HepG2 (cell line): Measurements from ENCODE around the gene ANKIB1.

ENCODE experiments used
- FOXC1 ChIP-seq: sonication (generic); formaldehyde crosslinking; IDR thresholded peaks from 2 replicates; pipeline ENCODE4 v1.8.0; 2022; ENCODE audit warnings: mild to moderate bottlenecking, missing genetic modification reagents, borderline replicate concordance
- RAD21 ChIP-seq: fragments of 450-650 bp; formaldehyde crosslinking; IDR thresholded peaks from 2 replicates; pipeline ENCODE4 v1.5.0; 2020; ENCODE audit warnings: mild to moderate bottlenecking
- ZNF121 ChIP-seq: sonication (generic); formaldehyde crosslinking; IDR thresholded peaks from 2 replicates; pipeline ENCODE4 v1.5.0; 2020; ENCODE audit warnings: mild to moderate bottlenecking, missing genetic modification reagents

DNA sequence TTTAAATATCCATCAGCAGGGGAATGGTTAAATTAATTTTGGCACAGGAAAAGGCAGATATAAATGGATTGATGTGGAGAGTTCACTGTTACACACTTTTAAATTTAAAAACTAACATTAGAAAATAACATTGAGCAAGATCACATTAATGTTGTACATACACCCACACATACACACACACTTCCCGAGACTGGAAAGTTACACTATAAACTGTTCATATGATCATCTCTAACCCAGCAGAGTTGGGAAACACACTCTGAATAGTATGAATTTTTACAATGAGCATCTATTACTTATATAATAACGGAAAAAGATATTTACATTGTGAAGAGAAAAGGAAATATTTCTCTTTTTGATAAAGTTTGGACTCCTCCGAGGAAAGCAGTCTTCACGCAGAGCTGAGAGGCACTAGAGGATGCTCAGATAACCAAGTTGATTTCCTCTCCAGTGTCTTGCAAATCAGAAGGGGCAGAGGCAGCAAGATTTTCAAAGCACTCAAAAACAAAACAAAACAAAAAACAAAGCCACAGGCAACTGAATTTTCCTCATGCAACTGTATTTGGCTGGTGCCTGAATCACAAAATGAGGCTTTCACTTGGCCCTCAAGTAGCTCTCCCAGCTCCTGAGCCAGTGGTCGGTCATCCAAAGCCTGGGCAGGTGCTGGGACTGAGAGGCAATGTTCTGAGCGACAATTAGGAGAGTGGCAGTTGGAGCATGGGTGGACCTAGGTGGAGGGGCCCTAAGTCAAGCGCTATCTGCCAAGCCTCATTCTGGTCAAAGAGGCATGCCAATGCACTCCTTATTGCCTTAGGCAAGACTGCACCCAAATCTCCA, 191.1 kb downstream of the ANKIB1 start:
- TF ChIP-seq RAD21 (CRISPR knock-in tag): no peak
- TF ChIP-seq ZNF121 (CRISPR knock-in tag): no peak
- no peak for TF ChIP-seq FOXC1 (CRISPR knock-in tag)
